Fibroblast of skin of back (primary cell): Measurements from ENCODE around the gene CACUL1.

Experiments
- DNase-seq: peaks from one replicate; pipeline ENCODE4 v3.0.0-alpha.2; 2013

The CACUL1 gene

DNA sequence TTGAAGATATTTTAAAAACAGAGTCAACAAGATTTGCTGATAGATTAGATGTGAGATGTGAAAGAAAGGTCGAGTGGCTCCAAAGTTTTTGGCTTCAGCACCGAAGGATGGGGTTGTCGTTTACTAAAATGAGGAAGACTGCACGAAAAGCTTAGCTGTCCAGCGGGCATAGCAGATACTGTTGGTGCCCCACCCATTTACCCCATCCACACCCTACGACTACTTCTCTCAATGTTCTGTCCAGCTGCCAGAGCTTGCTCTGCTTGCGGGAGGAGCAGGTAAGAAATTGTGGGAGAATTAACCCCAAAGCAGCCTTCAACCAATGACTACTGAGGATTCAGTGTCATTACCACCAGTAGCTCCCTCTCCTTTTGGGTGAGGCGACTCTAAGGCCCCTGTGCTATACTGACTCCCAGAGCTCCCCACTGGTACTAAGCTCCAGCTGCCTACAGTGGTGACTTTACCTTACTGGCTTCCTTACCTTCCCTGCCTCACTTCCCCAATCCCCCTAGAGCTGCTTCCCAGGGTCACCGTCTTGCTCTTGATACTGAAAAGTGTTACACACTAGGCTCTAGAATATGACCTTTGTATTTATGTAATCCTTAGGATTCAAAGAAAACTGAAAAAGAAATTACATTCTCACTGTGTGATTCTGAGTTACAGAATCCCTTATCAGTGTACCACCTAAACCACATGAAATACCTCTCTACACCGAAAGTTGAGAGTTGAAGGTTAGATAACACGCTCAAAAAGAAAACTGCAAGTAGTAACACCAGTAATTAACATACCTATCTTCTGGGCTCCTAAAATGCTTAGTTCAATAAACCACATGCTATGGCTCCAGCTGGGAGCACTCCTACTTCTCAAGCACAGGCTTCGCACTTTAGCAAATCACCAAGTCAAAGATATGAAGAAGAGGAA, 22.3 kb downstream of the CACUL1 start:
- no peak for DNase-seq

DNA sequence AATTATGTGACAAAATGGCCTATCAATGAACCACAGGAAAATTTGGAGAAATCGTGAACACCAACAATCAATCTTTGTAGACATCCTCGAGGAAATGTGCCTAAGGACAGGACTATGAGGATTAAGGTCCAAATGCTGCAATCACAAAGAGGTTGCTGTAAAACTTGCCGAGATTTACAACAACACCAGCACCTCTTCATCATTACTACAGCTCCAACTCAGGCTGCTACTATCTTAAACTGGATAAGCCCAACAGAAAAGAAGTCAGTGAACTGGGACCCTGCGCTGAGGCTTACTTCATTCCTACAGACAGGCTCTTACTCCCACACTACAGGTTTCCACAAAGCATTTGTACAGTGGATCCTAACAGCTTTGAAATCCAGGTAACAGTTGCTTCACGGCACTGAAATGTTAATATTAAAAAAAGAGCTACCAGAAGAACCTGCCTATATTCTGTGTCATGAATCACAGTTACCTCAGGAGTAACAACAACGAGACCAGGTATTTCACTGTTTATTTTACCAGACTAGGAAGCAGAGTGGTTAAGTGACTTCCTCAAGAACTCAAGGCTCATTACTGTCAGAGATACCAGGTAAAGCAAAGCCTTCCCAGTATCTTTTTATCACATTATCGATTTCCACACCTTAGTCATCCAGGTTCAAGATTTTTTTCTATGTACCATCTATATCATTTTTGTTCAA, 23.9 kb downstream of the CACUL1 start:
- DNase-seq: no peak

DNA sequence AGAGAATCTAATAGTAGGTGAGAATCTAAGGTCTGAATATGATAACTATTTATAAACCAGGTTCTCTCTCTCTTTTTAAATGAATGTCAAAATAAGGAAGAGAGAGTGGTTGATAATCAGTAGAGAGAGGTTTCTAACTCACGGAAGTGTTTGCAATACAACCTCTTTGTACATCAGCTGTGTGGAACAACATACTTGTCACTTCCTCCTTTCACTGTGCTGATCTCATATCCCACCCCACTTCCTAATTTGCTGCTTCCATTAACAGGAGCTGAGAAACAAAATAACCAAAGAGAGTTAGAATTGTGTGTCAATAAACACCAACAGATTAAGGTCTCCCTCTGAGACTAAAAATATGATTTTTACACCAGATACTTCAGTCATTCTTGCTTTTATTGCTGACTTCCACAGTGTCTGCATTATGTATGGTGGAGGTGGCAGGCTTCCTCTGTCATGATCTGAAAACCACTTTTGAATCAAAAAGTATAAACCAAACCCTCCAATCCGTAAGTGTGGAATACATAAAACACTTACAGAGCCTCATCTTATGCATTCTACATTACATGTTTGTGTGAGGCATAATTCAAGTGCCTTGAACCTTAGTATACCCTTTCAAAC, 25.0 kb downstream of the CACUL1 start:
- DNase-seq: no peak

DNA sequence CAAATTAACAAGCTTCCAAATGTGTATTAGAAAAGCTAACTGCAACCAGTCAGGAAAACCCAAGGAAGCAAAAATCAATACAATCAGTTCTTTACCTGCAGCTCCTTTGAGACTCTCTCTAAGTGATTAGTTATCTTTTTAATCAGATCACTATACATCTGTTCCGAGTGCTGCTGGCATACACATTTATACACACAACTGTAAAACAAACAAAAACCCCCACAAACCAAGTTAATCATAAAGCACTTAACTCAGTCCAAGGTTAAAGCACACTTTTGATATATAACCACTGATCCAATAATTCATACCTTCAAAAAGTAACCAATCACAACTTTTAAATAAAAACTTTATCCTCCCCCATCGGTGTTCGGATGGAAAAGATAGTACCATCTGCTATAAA, 25.6 kb downstream of the CACUL1 start:
- DNase-seq: no peak

DNA sequence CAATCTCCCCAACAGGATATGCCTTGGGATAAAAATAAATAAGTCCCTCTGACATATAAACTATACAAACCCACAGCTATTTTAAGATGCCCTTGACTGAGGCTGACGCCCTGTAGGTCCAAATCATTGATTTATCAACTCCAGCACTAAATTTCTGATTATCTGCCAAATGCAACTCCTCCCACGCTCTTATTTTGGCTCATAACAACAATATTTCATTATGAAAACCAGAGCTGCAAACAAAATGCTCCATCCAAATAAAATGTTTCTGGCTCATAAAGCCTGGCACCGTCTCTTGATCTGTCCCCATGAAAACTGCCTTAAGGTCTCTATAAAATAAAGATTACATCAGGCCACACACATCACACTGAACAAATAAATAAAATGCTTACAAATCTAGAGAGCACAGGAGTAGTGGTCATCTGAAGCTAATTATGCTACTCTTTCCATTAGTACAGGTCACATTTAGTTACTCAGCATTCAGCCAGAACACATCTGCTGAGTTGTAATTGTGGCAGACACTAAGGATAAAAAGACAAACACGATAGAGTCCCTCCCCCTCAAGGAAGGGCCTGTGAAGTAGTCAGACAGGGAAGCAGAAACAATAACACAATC, 28.8 kb downstream of the CACUL1 start:
- no peak for DNase-seq

DNA sequence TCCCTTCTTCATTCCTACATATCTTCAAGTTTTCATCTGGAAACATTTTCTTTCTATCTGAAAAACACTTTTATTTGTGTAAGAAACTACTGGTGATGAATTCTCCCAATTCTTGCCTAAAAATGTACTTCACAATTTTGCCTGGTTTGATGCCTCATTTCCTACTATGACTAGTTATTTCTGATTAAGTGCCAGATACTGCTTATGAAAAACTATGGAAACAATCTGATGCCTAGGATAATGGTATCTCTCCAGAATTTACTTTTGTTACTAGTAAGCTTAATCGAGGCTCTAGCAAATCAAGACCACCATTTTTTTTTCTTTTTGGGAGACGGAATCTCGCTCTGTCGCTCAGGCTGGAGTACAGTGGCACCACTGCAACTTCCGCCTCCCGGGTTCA, 31.3 kb downstream of the CACUL1 start:
- peak; percentile 51 for DNase-seq

DNA sequence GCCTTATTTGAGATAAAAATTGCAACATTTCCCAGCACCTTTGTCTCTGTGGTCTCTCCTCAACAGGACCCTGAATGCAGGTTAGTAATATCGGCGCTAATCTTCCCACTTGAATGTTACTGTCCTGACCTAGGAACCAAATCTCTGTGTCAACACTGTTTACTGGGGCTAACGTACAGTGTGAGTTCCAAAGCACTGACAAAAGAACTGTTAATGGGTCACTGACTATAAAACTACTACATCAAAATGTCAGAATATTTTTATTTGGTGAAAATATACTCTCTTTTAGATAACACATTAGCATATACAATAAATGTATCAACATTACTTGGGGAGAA, 33.3 kb downstream of the CACUL1 start:
- no peak for DNase-seq

DNA sequence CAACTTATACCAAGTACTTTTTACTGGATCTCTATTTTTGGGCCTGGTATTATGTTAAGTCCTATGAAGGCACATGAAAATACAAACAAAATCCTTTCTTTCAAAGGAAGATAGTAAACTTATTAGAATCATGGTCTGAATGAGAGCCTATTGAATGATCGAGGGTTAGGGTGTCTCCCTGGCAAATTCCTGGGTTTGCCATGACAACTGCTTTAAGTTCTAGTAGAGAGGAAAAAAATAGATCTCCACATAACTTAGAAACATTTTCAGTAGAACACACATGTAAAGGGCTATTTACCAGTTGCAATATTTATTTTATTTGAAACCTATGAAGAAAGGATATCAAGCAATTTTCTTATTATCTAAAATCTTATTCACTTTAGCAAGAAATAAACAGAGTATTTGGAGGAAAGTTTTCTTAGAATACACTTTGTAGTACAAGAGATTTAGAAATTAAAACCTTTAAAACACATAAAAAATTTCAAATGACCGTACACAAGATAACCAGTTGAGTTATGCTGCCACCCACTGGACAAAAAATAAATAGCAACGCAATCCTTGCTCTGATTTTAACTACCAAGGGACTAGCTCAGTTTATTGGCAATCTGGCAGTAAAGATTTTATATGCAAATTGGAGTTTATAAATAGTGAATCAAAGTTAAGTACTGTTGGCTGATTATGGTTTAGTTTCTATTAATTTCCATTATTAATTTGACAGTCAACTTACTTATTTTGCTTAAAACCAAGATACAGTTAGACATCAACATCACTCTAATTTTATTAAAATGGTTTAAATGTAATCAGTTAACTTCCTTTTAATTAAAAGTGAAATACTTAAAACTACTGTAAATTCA, 33.9 kb downstream of the CACUL1 start:
- DNase-seq: peak; percentile 58

DNA sequence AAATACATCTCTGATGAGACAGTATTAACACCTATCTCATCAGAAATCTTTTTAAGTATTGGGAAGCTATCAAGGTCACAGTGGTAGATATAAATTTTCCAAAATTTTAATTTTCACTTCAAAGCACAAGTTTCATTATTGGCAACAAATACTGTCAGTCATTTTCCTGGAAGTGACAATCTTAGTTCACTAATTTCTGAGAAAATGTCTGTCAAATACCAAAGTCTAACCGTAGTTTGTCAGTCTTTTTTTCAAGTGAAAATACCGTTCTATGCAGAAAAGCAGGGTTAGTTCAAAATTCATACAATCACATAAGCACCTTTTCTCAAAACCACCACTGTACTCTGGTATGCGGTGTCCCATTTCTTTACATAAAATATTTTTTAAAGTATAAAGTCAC, 40.4 kb downstream of the CACUL1 start:
- DNase-seq: no peak

DNA sequence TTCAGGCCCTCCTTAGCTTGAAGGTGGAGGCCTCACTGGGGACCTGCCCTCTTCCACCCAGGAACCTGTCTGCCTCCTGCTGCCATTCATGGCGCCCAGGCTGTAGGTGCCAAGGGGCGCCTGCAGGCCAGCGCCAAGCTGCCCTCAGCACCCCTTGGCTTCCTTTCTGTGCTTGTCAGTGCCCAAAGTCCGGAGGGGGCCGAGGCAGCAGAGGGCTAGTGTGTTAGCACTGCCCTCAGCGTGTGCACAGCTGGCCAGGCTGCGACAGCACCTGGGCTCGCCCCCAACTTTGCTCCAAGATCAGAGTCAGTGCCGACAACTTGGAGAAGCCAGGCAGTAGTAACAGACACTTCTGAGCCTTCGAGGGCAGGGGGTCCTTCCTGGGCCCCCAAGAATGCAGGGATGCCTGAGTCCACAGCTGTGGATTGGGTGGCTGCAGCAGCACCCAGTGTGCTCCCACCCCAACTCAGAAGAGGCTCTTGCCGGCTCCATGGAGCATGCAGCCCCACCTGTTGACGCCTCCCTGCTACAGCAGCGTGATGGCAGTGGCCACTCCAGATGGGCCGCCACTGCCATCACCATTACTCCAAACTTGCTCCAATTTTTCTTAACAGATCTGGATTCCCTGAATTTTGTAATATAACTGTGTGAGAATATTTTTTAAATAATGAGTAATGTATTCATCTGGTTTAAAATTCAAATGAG, 41.7 kb downstream of the CACUL1 start:
- no peak for DNase-seq

DNA sequence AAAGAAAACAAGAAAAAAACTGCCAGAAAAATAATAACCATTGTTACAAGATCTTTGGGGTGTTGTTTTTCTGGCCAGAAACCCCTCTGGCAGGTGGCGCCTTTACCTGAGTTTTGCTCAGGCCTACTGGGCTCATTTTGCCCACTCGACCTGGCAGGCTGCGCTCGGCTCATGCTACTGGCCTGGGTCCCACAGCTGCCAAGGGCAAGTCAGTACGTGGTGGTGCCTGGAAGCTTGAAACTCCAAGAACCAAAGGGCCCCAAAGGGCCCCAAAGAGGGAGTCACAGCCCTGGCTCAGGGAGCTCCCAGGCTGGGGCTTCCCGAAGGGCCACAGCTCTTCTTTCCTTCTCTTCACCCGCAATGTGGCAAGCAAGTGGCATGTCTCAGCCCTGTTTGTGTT, 42.7 kb downstream of the CACUL1 start:
- DNase-seq: no peak

DNA sequence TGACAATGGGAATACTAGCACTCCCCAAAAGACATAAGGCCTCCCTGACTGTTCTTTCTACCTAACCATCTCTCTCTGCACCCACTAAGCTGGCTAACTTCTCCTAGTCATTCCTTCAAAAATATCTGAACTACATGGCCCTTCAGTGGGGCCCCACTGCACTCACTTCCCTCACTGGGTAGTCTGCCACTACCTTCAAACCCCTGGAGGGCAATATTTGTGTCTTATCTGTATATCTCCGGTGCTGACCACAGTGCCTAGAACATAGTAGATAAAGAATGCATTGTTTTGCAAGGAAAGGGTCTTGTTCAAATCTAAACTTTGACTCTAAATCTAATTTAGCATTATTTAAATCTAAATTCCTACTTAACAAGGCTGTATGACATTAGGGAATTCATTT, 44.3 kb downstream of the CACUL1 start:
- no peak for DNase-seq

DNA sequence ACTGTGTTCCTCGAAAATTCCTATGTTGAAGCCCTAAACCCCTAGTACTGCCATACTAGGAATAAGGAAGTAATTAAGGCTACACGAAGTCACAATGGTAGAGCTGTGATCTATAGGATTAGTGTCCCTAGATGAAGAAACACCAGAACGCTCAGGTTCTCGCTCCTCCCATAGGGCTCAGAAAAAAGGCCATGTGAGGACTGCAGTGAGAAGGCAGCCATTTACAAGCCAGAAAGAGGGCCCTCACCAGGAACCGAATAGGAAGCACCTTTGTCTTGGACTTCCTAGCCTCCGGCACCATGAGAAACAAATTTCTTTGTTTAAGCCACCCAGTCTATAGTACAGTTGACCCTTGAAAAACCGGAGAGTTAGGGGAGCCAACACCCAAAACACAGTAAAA, 46.2 kb downstream of the CACUL1 start:
- DNase-seq: no peak

DNA sequence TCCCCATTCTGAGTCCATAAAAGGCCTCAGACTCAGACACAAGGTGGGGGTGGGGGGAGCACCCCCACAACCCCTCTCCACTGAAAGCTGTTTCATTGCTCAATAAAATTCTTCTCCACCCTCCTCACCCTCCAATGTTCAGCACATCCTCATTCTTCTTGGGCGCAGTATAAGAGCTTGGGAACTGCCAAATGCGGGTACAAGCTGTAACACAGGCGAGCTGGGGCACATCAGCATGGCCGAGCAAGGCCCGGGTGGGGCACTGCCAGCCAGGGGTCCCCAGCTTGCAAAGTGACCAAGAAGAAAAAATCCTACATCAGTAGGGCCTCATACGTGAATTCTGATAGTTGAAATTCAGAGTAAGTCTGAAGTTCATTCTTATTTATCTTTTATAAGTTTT, 50.1 kb downstream of the CACUL1 start:
- DNase-seq: no peak

DNA sequence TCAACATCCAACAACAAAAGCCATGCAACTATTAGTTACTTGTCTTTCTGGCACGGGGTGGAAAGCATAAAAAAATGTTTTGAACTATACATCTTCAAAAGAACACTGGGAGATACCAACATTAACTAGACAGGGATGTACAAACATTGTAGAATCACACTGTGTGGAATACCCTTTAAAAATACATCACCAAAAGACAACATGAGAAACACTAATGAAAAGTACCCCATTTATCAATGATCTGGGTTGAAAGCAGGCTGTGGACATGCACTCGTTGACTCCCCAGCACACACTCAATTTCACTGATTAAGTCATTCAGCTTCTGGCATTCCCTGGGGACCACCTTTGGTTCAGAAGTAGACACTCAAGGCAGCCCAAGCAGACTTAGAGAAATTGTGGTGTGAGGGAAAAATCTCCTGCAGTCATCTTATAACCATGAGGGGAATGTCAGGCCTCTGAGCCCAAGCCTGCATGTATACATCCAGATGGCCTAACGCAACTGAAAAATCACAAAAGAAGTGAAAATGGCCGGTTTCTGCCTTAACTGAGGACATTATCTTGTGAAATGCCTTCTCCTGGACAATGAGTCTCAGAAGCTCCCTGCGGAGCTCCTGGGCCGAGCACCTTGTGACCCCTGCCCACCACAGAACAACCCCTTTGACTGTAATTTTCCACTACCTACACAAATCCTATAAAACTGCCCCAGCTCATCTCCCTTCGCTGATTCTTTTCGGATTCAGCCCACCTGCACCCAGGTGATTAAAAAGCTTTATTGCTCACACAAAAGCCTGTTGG, 53.0 kb downstream of the CACUL1 start:
- DNase-seq: peak; percentile 76

DNA sequence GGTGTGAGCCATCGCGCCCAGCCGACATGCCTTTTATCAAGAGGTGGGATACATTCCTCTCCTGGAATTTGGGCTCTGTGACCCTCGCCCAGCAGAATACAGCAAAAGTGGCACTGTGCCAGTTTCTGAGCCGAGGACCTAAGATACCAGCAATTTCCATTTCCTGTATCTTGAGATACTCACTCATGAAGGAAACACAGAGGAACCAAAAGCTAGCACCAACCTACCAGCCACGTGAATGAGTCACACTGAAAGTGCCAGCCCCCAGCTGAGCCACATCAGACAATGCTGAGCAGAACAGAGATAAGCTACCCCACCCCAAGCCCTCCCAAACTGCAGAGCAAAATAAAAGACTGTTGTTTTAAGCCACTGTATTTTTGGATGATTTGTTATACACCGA, 56.3 kb downstream of the CACUL1 start:
- DNase-seq: peak; percentile 79

DNA sequence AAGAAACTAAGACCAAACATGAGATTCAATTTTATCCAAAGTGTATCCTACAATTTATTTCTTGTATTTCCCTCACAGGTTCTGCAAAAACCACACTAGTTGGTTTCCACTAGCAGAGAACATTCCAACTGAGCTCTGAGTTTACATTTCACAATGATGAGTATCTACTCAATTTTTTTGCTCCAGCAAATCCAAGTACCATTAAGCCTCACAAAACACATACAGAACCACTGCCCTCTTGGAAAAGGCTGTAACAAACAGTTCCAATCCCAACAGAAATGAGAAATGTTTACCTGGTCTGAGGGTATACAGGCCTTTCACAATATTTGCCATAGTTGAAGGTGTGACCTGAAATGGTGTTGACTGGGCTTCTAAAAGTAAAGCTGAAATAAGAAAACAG, 59.9 kb downstream of the CACUL1 start:
- DNase-seq: peak; percentile 38

DNA sequence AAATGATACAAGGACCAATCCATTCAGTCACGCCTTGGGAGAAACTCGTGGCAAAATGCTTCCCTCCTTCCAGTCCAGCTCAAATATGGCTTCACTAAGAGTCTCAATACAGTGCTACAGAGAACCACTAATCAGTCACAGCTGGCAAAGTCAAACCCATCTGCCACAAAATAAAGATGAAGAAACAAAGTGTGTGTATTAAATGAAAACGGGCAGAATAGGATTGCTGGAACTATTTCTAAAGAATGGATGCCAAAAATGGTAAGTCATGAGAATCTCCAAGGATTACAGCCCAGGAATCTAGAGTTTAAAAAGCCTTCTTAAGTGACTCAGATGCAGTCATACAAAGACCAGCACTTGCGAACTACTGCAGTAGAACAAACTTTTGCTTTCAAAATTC, 61.9 kb downstream of the CACUL1 start:
- peak; percentile 89 for DNase-seq

DNA sequence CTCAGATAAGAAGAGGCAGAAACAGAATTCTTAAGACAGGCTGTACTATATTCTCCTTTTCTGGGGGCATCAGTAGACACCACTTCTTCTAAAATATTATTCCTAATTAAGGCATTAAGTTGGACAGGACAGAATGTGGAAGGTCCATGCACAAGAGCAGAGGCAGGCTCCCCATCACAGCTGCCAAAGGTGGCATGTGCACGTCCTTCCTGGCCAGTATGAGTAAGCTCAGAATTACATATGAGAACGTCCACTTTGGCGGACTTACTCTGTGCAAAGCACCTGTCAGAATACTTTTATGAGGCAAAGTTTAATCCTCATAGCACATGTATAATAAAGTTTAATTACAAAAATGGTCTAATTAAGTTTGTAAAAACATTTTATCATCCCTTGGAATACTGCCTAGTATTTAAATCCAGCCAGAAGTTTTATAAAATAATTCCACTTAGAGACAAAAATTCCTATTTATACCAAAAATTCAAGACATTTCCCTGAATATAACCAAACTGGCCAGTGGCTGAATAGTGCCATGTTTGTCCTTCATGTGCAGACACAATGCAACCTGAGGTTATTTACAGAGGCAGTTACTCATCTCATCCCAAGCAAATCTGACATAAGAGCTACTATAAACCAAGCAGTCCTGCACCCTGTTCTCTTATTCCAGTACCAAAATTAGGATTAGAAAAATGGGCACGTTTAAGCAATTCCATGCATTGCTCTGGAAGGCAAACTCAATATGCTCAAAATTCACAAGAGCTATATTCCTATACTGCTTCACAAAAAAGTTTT, 65.5 kb downstream of the CACUL1 start:
- no peak for DNase-seq

DNA sequence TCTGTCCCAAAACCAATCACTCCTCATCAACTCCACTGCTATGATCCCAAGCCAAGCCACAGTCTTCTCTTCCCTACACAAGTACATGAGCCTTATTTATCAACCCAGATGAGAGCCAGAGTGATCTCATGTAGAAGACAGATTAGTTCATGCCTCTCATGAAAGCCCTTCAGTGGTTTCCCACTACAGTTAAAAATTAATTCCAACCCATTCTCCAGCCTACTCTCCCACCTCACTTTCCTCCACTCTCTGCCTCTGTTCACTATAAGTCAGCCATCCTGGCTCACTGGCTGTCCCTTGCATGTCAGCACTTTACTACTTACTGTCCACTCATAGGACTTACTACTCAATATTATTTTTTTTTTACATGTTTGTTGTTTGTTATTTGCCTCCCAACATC, 67.3 kb downstream of the CACUL1 start:
- no peak for DNase-seq
